ENCODE data around the gene MRPL55. TPM values are rescaled to one million over a fixed set of nuclear protein-coding genes. Genes with fewer than 3 reads are reported as not detected.

The MRPL55 gene
- total and polyA plus RNA-seq, 12 donors, result 38.0 to 174 (median 48.2) TPM

- peaks cover 51 to 84% (median 80%) of the 10 kb centered on the region in 9 donors for H3K4me1 ChIP-seq
- H3K27ac ChIP-seq, result peak overlapping the region in 9 of 10 donors; percentile 29 to 100 (median 99)
- DNase-seq, result no peak
- no peaks in the 10 kb centered on the region for H3K27me3 ChIP-seq
- no peaks in the 10 kb centered on the region for H3K9me3 ChIP-seq
- 19 to 24% methylated on average over 6 of the region's 6 CpGs for WGBS, 2 donors
- TF ChIP-seq, protein P1, sequence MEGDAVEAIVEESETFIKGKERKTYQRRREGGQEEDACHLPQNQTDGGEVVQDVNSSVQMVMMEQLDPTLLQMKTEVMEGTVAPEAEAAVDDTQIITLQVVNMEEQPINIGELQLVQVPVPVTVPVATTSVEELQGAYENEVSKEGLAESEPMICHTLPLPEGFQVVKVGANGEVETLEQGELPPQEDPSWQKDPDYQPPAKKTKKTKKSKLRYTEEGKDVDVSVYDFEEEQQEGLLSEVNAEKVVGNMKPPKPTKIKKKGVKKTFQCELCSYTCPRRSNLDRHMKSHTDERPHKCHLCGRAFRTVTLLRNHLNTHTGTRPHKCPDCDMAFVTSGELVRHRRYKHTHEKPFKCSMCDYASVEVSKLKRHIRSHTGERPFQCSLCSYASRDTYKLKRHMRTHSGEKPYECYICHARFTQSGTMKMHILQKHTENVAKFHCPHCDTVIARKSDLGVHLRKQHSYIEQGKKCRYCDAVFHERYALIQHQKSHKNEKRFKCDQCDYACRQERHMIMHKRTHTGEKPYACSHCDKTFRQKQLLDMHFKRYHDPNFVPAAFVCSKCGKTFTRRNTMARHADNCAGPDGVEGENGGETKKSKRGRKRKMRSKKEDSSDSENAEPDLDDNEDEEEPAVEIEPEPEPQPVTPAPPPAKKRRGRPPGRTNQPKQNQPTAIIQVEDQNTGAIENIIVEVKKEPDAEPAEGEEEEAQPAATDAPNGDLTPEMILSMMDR (IDR thresholded peaks at IDR 0.05), result no peak
- ATAC-seq, result peak in 4 of 8 donors; percentile 7 to 12 (median 8)
- H3K36me3 ChIP-seq, result peaks cover 0 to 10% (median 0%) of the 10 kb centered on the region in 9 donors
- intact Hi-C loops (cut with DNase I), result no loop called here
- peak overlapping the region in 8 of 10 donors; percentile 10 to 100 (median 92) for H3K4me3 ChIP-seq
These were observed 23.7 kb downstream of the MRPL55 start for GRCh38 chr1:228085287-228085951.

DNA sequence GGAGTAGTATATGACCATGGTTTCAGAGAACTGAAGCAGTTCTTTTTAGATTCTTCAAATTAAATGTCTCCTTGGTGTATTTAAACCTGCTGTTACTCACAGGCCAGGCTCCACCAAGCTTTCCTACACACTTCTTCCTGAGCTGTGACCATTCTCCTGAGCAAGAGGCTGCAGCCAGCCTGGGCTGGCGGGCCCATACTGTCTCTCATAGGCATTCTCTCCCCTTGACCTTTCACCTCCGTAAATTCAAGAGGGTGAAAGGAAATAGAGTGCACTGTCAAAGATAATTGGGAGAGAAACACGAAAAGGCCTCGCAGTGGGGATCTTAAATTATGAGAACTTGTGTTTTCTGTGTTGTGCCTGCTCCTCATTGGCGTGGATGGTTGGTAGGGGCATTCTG is 24.3 kb downstream of the MRPL55 start:
- peak overlapping the region in 8 of 10 donors; percentile 10 to 100 (median 92) for H3K4me3 ChIP-seq
- DNase-seq (no peak), ATAC-seq (no peak)
- peaks cover 0 to 10% (median 0%) of the 10 kb centered on the region in 9 donors for H3K36me3 ChIP-seq
- H3K4me1 ChIP-seq, result peaks cover 45 to 78% (median 74%) of the 10 kb centered on the region in 9 donors
- no peaks in the 10 kb centered on the region for H3K9me3 ChIP-seq
- intact Hi-C loops (cut with DNase I), result no loop called here
- TF ChIP-seq, protein P1 (IDR thresholded peaks at IDR 0.05), result no peak
- WGBS, 2 donors, result 35 to 39% methylated on average over 5 of the region's 5 CpGs
- peak overlapping the region in 9 of 10 donors; percentile 29 to 100 (median 99) for H3K27ac ChIP-seq
- H3K27me3 ChIP-seq, result no peaks in the 10 kb centered on the region

DNA sequence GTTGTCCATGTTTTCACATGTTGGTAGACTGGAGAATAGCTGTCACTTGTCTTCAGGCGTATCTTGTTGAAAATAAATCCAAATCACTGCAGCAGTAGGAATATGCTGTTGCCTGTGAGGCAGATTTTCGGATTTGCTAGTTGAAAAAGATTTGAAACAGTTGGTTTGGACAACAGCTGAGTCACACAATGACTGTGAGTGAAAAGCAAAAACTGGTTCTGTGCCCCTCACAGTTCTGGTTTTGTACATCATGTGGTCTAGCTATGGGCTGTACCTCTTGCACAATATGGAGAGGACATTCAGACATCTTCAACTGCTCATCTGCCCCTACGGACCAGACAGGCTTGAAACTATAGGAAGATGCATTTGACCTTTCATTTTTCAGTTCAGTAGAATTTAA is 24.8 kb downstream of the MRPL55 start:
- no peak for ATAC-seq
- peaks cover 0 to 10% (median 0%) of the 10 kb centered on the region in 9 donors for H3K36me3 ChIP-seq
- no peak for DNase-seq
- H3K9me3 ChIP-seq, result no peaks in the 10 kb centered on the region
- H3K4me1 ChIP-seq, result peaks cover 40 to 73% (median 69%) of the 10 kb centered on the region in 9 donors
- H3K4me3 ChIP-seq, result peak overlapping the region; percentile 71 to 100 (median 92)
- 17 to 27% methylated on average over 3 of the region's 3 CpGs for WGBS, 2 donors
- intact Hi-C loops (cut with DNase I), result no loop called here
- peak overlapping the region in 8 of 10 donors; percentile 42 to 100 (median 100) for H3K27ac ChIP-seq
- TF ChIP-seq, protein P1 (IDR thresholded peaks at IDR 0.05), result no peak
- no peaks in the 10 kb centered on the region for H3K27me3 ChIP-seq

GRCh38 chr1:228083871-228084278 is 25.2 kb downstream of the MRPL55 start:
- intact Hi-C loops (cut with DNase I), result no loop called here
- ATAC-seq, result peak in 1 of 8 donors; percentile 5
- Histone ChIP-seq H3K4me1 (peaks cover 36 to 69% (median 65%) of the 10 kb centered on the region in 9 donors), H3K4me3 (peak overlapping the region; percentile 71 to 100 (median 92)), H3K36me3 (peaks cover 0 to 10% (median 0%) of the 10 kb centered on the region in 9 donors), H3K27ac (peak overlapping the region; percentile 98 to 100 (median 100)), H3K27me3 (no peaks in the 10 kb centered on the region), H3K9me3 (no peaks in the 10 kb centered on the region)
- no peak for DNase-seq
- WGBS, 2 donors, result 2% methylated on average over 17 of the region's 17 CpGs
- TF ChIP-seq, protein P1 (IDR thresholded peaks at IDR 0.05), result no peak

All from heart right ventricle (tissue), 16 donors.